A549 (cell line): Measurements from ENCODE around the gene TTC28.

ENCODE experiments used
- CBX8 ChIP-seq: fragments of 200-600 bp; sonication (generic); IDR thresholded peaks from 2 replicates; pipeline ENCODE4 v1.6.1; 2016
- CHD4 ChIP-seq: fragments of 200-600 bp; sonication (generic); IDR thresholded peaks from 2 replicates; pipeline ENCODE4 v1.6.1; 2016; ENCODE audit warnings: antibody characterized with exemption, mild to moderate bottlenecking, borderline replicate concordance
- CTCF ChIP-seq: fragments of >200 bp; sonication (Bioruptor Twin); formaldehyde crosslinking; IDR thresholded peaks from 3 replicates; pipeline ENCODE4 v1.5.1; 2016
- EP300 ChIP-seq, 2 experiments: fragments of >200 bp; sonication (Bioruptor Twin); formaldehyde crosslinking; IDR thresholded peaks; 2 replicates in 1 of 2; 3 replicates in 1 of 2; pipeline ENCODE4 v1.6.1; 2016 to 2017
- FOSL2 ChIP-seq, 2 experiments: fragments of 450-650 bp in 1 of 2; fragments of >200 bp in 1 of 2; sonication (Bioruptor Twin) in 1 of 2; formaldehyde crosslinking; IDR thresholded peaks; 2 replicates each; pipeline versions ENCODE4 v1.5.0 to v1.6.1; 2016 to 2020; ENCODE audit warnings: mild to moderate bottlenecking in 1 of 2, moderate library complexity in 1 of 2
- JUN ChIP-seq, 2 experiments: fragments of >200 bp; sonication (Bioruptor Twin); formaldehyde crosslinking; IDR thresholded peaks; 2 replicates in 1 of 2; 3 replicates in 1 of 2; pipeline ENCODE4 v1.6.1; 2016 to 2017
- MAX ChIP-seq: IDR thresholded peaks from 2 replicates; pipeline ENCODE4 v1.6.1; 2012
- NPAS2 ChIP-seq: fragments of 250-450 bp; sonication (Bioruptor Pico); IDR thresholded peaks from 2 replicates; pipeline ENCODE4 v1.8.0; 2022; ENCODE audit warnings: mild to moderate bottlenecking, moderate library complexity, borderline replicate concordance
- POLR2A ChIP-seq: IDR thresholded peaks from 2 replicates; pipeline ENCODE4 v1.6.1; 2012; ENCODE audit warnings: mild to moderate bottlenecking, low read length
- RCOR1 ChIP-seq: fragments of 150-350 bp; IDR thresholded peaks from 2 replicates; pipeline ENCODE4 v1.6.1; 2014; ENCODE audit warnings: antibody characterized with exemption, low read length, low read depth
- TF ChIP-seq, protein P1 (sequence below): fragments of 150-350 bp; IDR thresholded peaks from 2 replicates; pipeline ENCODE4 v1.6.1; 2014; ENCODE audit warnings: low read depth, mild to moderate bottlenecking, low read length

- no peak for TF ChIP-seq CTCF
- no peak for TF ChIP-seq POLR2A
- TF ChIP-seq EP300 (IDR thresholded peaks at IDR 0.05) = no peak
- no peak for TF ChIP-seq CHD4
- TF ChIP-seq JUN (IDR thresholded peaks at IDR 0.05) = no peak
- no peak for TF ChIP-seq NPAS2 (CRISPR knock-in tag)
- TF ChIP-seq RCOR1 = no peak
- no peak for TF ChIP-seq FOSL2 (IDR thresholded peaks at IDR 0.05)
- no peak for TF ChIP-seq FOSL2 (CRISPR knock-in tag; IDR thresholded peaks at IDR 0.05)
- no peak for TF ChIP-seq MAX
- TF ChIP-seq CBX8 = no peak
- TF ChIP-seq, protein P1, sequence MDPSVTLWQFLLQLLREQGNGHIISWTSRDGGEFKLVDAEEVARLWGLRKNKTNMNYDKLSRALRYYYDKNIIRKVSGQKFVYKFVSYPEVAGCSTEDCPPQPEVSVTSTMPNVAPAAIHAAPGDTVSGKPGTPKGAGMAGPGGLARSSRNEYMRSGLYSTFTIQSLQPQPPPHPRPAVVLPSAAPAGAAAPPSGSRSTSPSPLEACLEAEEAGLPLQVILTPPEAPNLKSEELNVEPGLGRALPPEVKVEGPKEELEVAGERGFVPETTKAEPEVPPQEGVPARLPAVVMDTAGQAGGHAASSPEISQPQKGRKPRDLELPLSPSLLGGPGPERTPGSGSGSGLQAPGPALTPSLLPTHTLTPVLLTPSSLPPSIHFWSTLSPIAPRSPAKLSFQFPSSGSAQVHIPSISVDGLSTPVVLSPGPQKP = no peak
Observed at GRCh38 chr22:27997538-27997937, 682.1 kb downstream of the TTC28 start.
